T-cell (primary cell): ENCODE results near the gene KAZN. TPM values are rescaled to one million over a fixed set of nuclear protein-coding genes. Genes with fewer than 3 reads are reported as not detected.

Experiments
- ATAC-seq, 4 experiments: fragments of 200-7000 bp in 3 of 4; fragments of 150-1000 bp in 1 of 4; cut with Tn5 transposase; replicated peaks in 1 of 4; 1 replicate in 3 of 4; 2 replicates in 1 of 4; pipeline ENCODE4 v1.10.0; 2021; ENCODE audit warnings: moderate library complexity in 3 of 4, mild to moderate bottlenecking in 2 of 4, moderate number of reproducible peaks in 1 of 4
- CTCF ChIA-PET, 2 donors: fragments of 300-600 bp; sonication (Branson Sonifier 250); formaldehyde crosslinking; loops; one replicate each; lab custom pipeline; 2022; ENCODE audit warnings: antibody characterized with exemption in 2 of 2; lab: Charles Lee
- POLR2A ChIA-PET, 2 donors: fragments of 300-600 bp; sonication (Branson Sonifier 250); formaldehyde crosslinking; loops; one replicate each; lab custom pipeline; 2022; ENCODE audit warnings: antibody characterized with exemption in 2 of 2; lab: Charles Lee
- DNase-seq, 35 experiments: peaks; one replicate each; pipeline versions ENCODE4 v3.0.0 to v3.0.0-alpha.2; 2013 to 2023
- H3K27ac ChIP-seq: one replicate; pipeline ENCODE4 v1.5.1; 2013; ENCODE audit warnings: low read length
- H3K27me3 ChIP-seq, 2 experiments: replicated peaks in 1 of 2; 1 replicate in 1 of 2; 2 replicates in 1 of 2; pipeline versions ENCODE4 v1.6.1 to v1.7.0; 2013; ENCODE audit warnings: low read length in 1 of 2, mixed read lengths in 1 of 2; ENCODE audit not compliant: control insufficient read depth in 2 of 2, insufficient read depth in 2 of 2; ENCODE audit errors: extremely low read depth in 1 of 2
- H3K36me3 ChIP-seq, 2 donors: 1 replicate in 1 of 2; 2 replicates in 1 of 2; pipeline versions ENCODE4 v1.6.1 to v1.7.0; 2013; ENCODE audit warnings: low read length in 1 of 2; ENCODE audit not compliant: control insufficient read depth in 2 of 2, insufficient read depth in 1 of 2; ENCODE audit errors: extremely low read depth in 1 of 2
- H3K4me1 ChIP-seq, 2 experiments: 1 replicate in 1 of 2; 2 replicates in 1 of 2; pipeline versions ENCODE4 v1.6.1 to v1.7.0; 2013; ENCODE audit warnings: low read length in 2 of 2, mixed read lengths in 1 of 2; ENCODE audit not compliant: insufficient read depth in 2 of 2, control insufficient read depth in 1 of 2; ENCODE audit errors: extremely low read depth in 1 of 2
- H3K4me3 ChIP-seq, 2 donors: 1 replicate in 1 of 2; 2 replicates in 1 of 2; pipeline versions ENCODE4 v1.5.1 to v1.7.0; 2013; ENCODE audit warnings: mild to moderate bottlenecking in 2 of 2, low read length in 1 of 2, moderate library complexity in 1 of 2; ENCODE audit not compliant: control insufficient read depth in 1 of 2; ENCODE audit errors: extremely low read depth in 1 of 2
- H3K9me3 ChIP-seq: 2 replicates; pipeline ENCODE4 v1.7.0; 2013
- H3K27ac Mint-ChIP-seq, 2 donors: one replicate each; pipeline ENCODE4 v1.8.0; 2020 to 2021; ENCODE audit warnings: mild to moderate bottlenecking in 2 of 2, mixed read lengths in 2 of 2
- H3K27me3 Mint-ChIP-seq, 2 donors: one replicate each; pipeline ENCODE4 v1.8.0; 2021 to 2022; ENCODE audit warnings: mixed read lengths in 2 of 2
- H3K36me3 Mint-ChIP-seq: one replicate; pipeline ENCODE4 v1.8.0; 2021; ENCODE audit warnings: mixed read lengths
- H3K4me1 Mint-ChIP-seq, 3 donors: one replicate each; pipeline ENCODE4 v1.8.0; 2020 to 2022; ENCODE audit warnings: mixed read lengths in 3 of 3, mild to moderate bottlenecking in 1 of 3
- H3K4me3 Mint-ChIP-seq, 3 donors: one replicate each; pipeline ENCODE4 v1.8.0; 2020 to 2022; ENCODE audit warnings: mild to moderate bottlenecking in 3 of 3, mixed read lengths in 3 of 3, moderate library complexity in 3 of 3
- H3K9me3 Mint-ChIP-seq, 3 donors: one replicate each; pipeline ENCODE4 v1.8.0; 2020 to 2022; ENCODE audit warnings: mixed read lengths in 3 of 3
- WGBS: methylation state at CpG from one replicate; pipeline ENCODE4 v1.1.5; 2013; ENCODE audit warnings: missing lambda C conversion rate; ENCODE audit not compliant: insufficient coverage; 5-methylcytosine and 5-hydroxymethylcytosine counted together
- total RNA-seq, 35 experiments: library from RNA in 6 of 35; stranded (reverse) in 6 of 35; fragments of 120-200 nt in 1 of 35; gene quantifications; one replicate each; pipeline versions ENCODE4 v1.2.1 to v1.2.4 and lab custom pipeline; 2013 to 2026

Gene KAZN
- total RNA-seq, 5 donors from 2014 or later (not counting 1 experiment from before 2014, with no cell fraction given) = 0.18 to 0.58 (median 0.30) TPM

- Mint-ChIP-seq H3K27ac (no peak overlapping the region), H3K4me1 (no peaks in the 10 kb centered on the region), H3K9me3 (peaks cover 2 to 15% (median 3%) of the 10 kb centered on the region in 3 donors), H3K36me3 (no peaks in the 10 kb centered on the region), H3K4me3 (no peak overlapping the region), H3K27me3 (peaks cover 6 to 7% of the 10 kb centered on the region in 2 donors)
- ATAC-seq (no peak), DNase-seq (no peak)
- Histone ChIP-seq H3K4me1 (no peaks in the 10 kb centered on the region), H3K9me3 (no peaks in the 10 kb centered on the region), H3K4me3 (no peak overlapping the region), H3K36me3 (no peaks in the 10 kb centered on the region), H3K27ac (no peak overlapping the region), H3K27me3 (peaks cover 0 to 22% of the 10 kb centered on the region in 2 experiments)
- CTCF ChIA-PET = no interaction called here
- WGBS = 100% methylated on average over 1 of the region's 4 CpGs
- POLR2A ChIA-PET = no interaction called here
Observed at GRCh38 chr1:14686701-14687100, 88.2 kb downstream of the KAZN start.

DNA sequence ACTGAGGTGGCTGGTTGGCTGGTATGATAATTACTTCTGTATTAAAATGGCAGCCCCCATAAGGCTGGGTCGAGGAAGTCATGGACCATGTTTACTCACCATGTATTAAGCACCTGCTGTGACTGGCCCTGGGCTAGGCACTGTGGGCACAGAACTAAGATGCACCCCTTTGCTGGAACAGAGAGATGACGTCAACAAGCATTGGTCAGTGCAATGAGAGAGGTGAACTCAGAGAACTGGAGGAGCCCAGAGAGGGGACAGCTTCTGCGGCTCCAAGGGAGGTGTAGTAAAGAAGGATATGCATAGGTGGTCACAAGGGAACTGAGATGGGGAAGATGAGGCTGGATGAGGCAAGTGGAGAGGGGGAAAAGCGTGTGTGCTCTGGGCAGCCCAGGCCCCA lies 88.7 kb downstream of the KAZN start:
- ChIA-PET POLR2A (no interaction called here), CTCF (no interaction called here)
- no peak overlapping the region for H3K27ac Mint-ChIP-seq
- H3K4me1 Mint-ChIP-seq = no peaks in the 10 kb centered on the region
- no peaks in the 10 kb centered on the region for H3K9me3 ChIP-seq
- no peaks in the 10 kb centered on the region for H3K36me3 Mint-ChIP-seq
- H3K4me3 ChIP-seq = no peak overlapping the region
- peaks cover 2 to 14% (median 3%) of the 10 kb centered on the region in 3 donors for H3K9me3 Mint-ChIP-seq
- H3K36me3 ChIP-seq = no peaks in the 10 kb centered on the region
- DNase-seq (no peak), ATAC-seq (no peak)
- peaks cover 6 to 7% of the 10 kb centered on the region in 2 donors for H3K27me3 Mint-ChIP-seq
- peaks cover 0 to 22% of the 10 kb centered on the region in 2 experiments for H3K27me3 ChIP-seq
- H3K4me3 Mint-ChIP-seq = no peak overlapping the region
- WGBS = 94% methylated on average over 2 of the region's 4 CpGs
- no peak overlapping the region for H3K27ac ChIP-seq
- H3K4me1 ChIP-seq = no peaks in the 10 kb centered on the region

DNA sequence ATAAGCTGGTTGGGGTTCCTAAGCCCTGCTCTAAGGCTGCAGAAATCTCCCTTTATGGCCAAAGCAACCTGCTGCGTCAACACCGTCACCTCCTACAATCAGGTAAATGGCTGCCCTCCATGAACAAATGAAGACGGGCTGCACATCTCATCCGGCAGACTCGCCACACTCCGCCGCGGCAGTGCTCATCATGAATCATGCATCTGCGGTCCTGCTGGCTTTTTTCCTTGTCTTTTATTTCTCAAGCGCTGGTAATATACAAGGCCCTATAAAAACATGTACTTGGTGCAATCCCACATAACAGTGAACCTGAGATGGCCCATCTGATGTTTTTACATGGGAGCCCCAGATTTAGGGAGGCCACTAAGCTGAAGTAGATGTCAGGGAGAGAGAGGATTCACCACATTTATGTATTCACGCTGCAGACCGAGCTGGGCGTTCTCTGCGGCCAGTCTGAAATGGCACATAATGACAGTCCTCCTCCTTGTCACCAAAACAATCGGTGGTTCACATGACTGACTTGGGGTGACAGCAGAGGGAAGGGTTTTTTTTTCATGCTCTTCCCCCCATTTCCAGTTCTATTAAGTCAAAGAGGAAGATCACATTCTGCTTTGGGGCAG lies 91.6 kb downstream of the KAZN start:
- ChIA-PET CTCF (no interaction called here), POLR2A (no interaction called here)
- H3K36me3 ChIP-seq = no peaks in the 10 kb centered on the region
- no peak for DNase-seq
- Mint-ChIP-seq H3K36me3 (no peaks in the 10 kb centered on the region), H3K27me3 (peaks cover 6 to 7% of the 10 kb centered on the region in 2 donors), H3K4me1 (no peaks in the 10 kb centered on the region), H3K4me3 (no peak overlapping the region), H3K27ac (no peak overlapping the region), H3K9me3 (peaks cover 0 to 5% (median 2%) of the 10 kb centered on the region in 3 donors)
- no peaks in the 10 kb centered on the region for H3K4me1 ChIP-seq
- peaks cover 0 to 24% of the 10 kb centered on the region in 2 experiments for H3K27me3 ChIP-seq
- no peak overlapping the region for H3K4me3 ChIP-seq
- no peaks in the 10 kb centered on the region for H3K9me3 ChIP-seq
- WGBS = 95% methylated on average over 6 of the region's 15 CpGs
- no peak for ATAC-seq
- no peak overlapping the region for H3K27ac ChIP-seq

GRCh38 chr1:14693949-14694348 lies 95.5 kb downstream of the KAZN start:
- Histone ChIP-seq H3K4me3 (no peak overlapping the region), H3K27me3 (peaks cover 0 to 16% of the 10 kb centered on the region in 2 experiments), H3K4me1 (no peaks in the 10 kb centered on the region), H3K9me3 (no peaks in the 10 kb centered on the region), H3K27ac (no peak overlapping the region), H3K36me3 (no peaks in the 10 kb centered on the region)
- 67% methylated on average over 2 of the region's 7 CpGs for WGBS
- H3K36me3 Mint-ChIP-seq = no peaks in the 10 kb centered on the region
- no peak for ATAC-seq
- CTCF ChIA-PET = no interaction called here
- peaks cover 0 to 4% (median 0%) of the 10 kb centered on the region in 3 donors for H3K9me3 Mint-ChIP-seq
- no peak overlapping the region for H3K27ac Mint-ChIP-seq
- H3K4me1 Mint-ChIP-seq = no peaks in the 10 kb centered on the region
- DNase-seq = no peak
- no peak overlapping the region for H3K4me3 Mint-ChIP-seq
- POLR2A ChIA-PET = no interaction called here
- H3K27me3 Mint-ChIP-seq = peaks cover 5 to 16% of the 10 kb centered on the region in 2 donors

GRCh38 chr1:14694589-14694988 lies 96.1 kb downstream of the KAZN start:
- Mint-ChIP-seq H3K27ac (no peak overlapping the region), H3K36me3 (no peaks in the 10 kb centered on the region), H3K4me3 (no peak overlapping the region), H3K27me3 (peaks cover 5 to 20% of the 10 kb centered on the region in 2 donors), H3K9me3 (peaks cover 0 to 4% (median 0%) of the 10 kb centered on the region in 3 donors), H3K4me1 (no peaks in the 10 kb centered on the region)
- Histone ChIP-seq H3K27ac (no peak overlapping the region), H3K4me1 (no peaks in the 10 kb centered on the region), H3K27me3 (peaks cover 0 to 17% of the 10 kb centered on the region in 2 experiments), H3K36me3 (no peaks in the 10 kb centered on the region), H3K4me3 (no peak overlapping the region), H3K9me3 (no peaks in the 10 kb centered on the region)
- 83% methylated on average over 1 of the region's 3 CpGs for WGBS
- ChIA-PET POLR2A (no interaction called here), CTCF (no interaction called here)
- DNase-seq = no peak
- no peak for ATAC-seq

GRCh38 chr1:14696761-14697160 lies 98.3 kb downstream of the KAZN start:
- H3K4me3 ChIP-seq = no peak overlapping the region
- no peak for DNase-seq
- H3K36me3 Mint-ChIP-seq = no peaks in the 10 kb centered on the region
- H3K4me1 Mint-ChIP-seq = no peaks in the 10 kb centered on the region
- H3K9me3 ChIP-seq = no peaks in the 10 kb centered on the region
- H3K4me3 Mint-ChIP-seq = no peak overlapping the region
- peaks cover 0 to 4% (median 0%) of the 10 kb centered on the region in 3 donors for H3K9me3 Mint-ChIP-seq
- no peaks in the 10 kb centered on the region for H3K36me3 ChIP-seq
- H3K27ac ChIP-seq = no peak overlapping the region
- CTCF ChIA-PET = no interaction called here
- 67% methylated on average over 3 of the region's 5 CpGs for WGBS
- H3K27me3 Mint-ChIP-seq = peaks cover 7 to 21% of the 10 kb centered on the region in 2 donors
- no peak overlapping the region for H3K27ac Mint-ChIP-seq
- no peak for ATAC-seq
- H3K4me1 ChIP-seq = no peaks in the 10 kb centered on the region
- POLR2A ChIA-PET = no interaction called here
- H3K27me3 ChIP-seq = peaks cover 0 to 9% of the 10 kb centered on the region in 2 experiments
